ENCODE measurements around the gene ZNF708. TPM values are rescaled to one million over a fixed set of nuclear protein-coding genes. Genes with fewer than 3 reads are reported as not detected.

ZNF708 gene
- total RNA-seq = 10.3 and 10.5 TPM in 2 replicates

GRCh38 chr19:21328885-21329605 lies at the start of gene ZNF708:
TSS of gene ZNF708 (minus strand) at chr19:21329410. CDS start at chr19:21329212, 198 bp downstream.

GRCh38 chr19:21358768-21359451 lies 29.7 kb upstream of the ZNF708 start, which contains the start of gene ZNF738:
TSS of gene ZNF738 (plus strand) at chr19:21359000. CDS start at chr19:21359141, 141 bp downstream.

Other genes with a start within 250 kb of the ZNF708 start
- gene ZNF714, start 247.2 kb downstream of the ZNF708 start, total RNA-seq = 3.8 and 9.1 TPM in 2 replicates
- gene ZNF431, start 187.4 kb downstream of the ZNF708 start, total RNA-seq = 6.0 and 9.8 TPM in 2 replicates
- 6.4 and 6.7 TPM in 2 replicates for gene ZNF738, start 29.6 kb upstream of the ZNF708 start, total RNA-seq
- 20.6 and 21.6 TPM in 2 replicates for gene ZNF493, start 67.7 kb upstream of the ZNF708 start, total RNA-seq
- 10.6 TPM in 2 replicates for gene ZNF429, start 176.2 kb upstream of the ZNF708 start, total RNA-seq